GM12878 (cell line): Measurements from ENCODE around the gene MAX.

Experiments used
- MYC ChIP-seq: IDR thresholded peaks from 2 replicates; pipeline ENCODE4 v1.6.1; 2011; ENCODE audit warnings: mild to moderate bottlenecking, low read length, moderate library complexity, inconsistent platforms; ENCODE audit not compliant: insufficient read depth, insufficient replicate concordance, insufficient read length, severe bottlenecking
- SRF ChIP-seq, 2 experiments: IDR thresholded peaks; 2 replicates each; pipeline ENCODE4 v1.6.1; 2011; ENCODE audit warnings: low read depth in 2 of 2, low read length in 2 of 2, mild to moderate bottlenecking in 1 of 2, moderate library complexity in 1 of 2
- TF ChIP-seq, protein P1 (sequence below): IDR thresholded peaks from 2 replicates; pipeline ENCODE4 v1.6.1; 2012; ENCODE audit warnings: mild to moderate bottlenecking, low read depth, low read length

- TF ChIP-seq, protein P1, sequence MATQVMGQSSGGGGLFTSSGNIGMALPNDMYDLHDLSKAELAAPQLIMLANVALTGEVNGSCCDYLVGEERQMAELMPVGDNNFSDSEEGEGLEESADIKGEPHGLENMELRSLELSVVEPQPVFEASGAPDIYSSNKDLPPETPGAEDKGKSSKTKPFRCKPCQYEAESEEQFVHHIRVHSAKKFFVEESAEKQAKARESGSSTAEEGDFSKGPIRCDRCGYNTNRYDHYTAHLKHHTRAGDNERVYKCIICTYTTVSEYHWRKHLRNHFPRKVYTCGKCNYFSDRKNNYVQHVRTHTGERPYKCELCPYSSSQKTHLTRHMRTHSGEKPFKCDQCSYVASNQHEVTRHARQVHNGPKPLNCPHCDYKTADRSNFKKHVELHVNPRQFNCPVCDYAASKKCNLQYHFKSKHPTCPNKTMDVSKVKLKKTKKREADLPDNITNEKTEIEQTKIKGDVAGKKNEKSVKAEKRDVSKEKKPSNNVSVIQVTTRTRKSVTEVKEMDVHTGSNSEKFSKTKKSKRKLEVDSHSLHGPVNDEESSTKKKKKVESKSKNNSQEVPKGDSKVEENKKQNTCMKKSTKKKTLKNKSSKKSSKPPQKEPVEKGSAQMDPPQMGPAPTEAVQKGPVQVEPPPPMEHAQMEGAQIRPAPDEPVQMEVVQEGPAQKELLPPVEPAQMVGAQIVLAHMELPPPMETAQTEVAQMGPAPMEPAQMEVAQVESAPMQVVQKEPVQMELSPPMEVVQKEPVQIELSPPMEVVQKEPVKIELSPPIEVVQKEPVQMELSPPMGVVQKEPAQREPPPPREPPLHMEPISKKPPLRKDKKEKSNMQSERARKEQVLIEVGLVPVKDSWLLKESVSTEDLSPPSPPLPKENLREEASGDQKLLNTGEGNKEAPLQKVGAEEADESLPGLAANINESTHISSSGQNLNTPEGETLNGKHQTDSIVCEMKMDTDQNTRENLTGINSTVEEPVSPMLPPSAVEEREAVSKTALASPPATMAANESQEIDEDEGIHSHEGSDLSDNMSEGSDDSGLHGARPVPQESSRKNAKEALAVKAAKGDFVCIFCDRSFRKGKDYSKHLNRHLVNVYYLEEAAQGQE, result no peak
- no peak for TF ChIP-seq MYC
- no peak for TF ChIP-seq SRF (IDR thresholded peaks at IDR 0.05; ENCODE audit: low read depth in 2 of 2, low read length in 2 of 2)
These were observed 17.5 kb downstream of the MAX start for GRCh38 chr14:65084554-65085505.
